Hippocampal formation (tissue), 2 donors: ENCODE measurements around the gene LCN2.

Experiments used
- DNase-seq, 2 donors: peaks; one replicate each; lab custom pipeline; 2025; lab: John Stamatoyannopoulos, UW

Gene LCN2

GRCh38 chr9:128193469-128194096 lies 44.3 kb downstream of the LCN2 start:
- DNase-seq = no peak

DNA sequence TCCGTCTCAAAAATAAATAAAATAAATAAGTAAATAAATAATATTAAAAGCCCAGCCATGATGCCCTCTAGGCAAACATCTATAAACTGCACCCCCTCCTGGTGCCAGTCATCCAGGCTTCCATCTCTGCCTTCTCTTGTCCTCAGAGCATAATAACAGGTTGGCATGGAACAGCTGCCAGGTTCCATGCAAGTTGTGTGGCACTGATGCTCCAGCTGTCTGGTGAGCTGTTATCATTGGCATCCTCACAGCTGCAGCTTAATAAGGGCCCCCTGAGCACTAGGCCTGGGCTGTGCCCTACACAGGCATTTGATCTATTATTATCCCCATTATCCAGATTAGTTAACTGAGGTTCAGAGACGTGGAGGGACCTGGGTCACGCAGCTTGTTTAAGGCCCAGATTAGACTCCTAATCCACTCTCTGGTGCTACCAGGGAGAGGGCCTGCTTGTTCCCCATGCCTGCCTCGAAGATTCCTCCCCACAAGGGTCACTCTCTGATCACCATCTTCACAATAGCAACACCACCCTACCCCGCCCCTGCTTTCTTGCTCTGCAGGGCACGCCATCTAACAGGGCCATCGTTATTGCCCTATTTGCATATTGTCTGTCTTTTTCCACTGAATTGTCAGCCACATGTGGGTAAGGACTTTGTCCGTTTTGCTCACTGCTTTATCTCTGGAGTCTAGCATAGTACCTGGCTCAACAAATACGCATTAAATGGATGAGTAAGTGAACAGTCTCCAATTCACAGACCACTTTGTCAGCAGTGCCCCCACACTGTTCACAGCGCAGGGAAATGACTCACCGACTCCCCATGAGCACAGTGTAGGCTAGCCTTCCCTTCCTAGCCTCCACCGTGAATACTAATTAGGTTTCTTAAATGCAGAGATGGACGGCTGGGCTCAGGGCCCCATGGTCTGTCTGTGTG lies 52.5 kb downstream of the LCN2 start:
- no peak for DNase-seq

GRCh38 chr9:128202648-128203023 lies 53.4 kb downstream of the LCN2 start:
- no peak for DNase-seq
